GM18502 (cell line): ENCODE results near the gene C1GALT1C1.

Experiments
- ATAC-seq: cut with Tn5 transposase; IDR thresholded peaks from one replicate; pipeline ENCODE4 v1.9.1; 2021; ENCODE audit warnings: mild to moderate bottlenecking; ENCODE audit not compliant: unreplicated experiment, poor library complexity

C1GALT1C1 gene

GRCh38 chrX:120603707-120604360 lies 26.0 kb downstream of the C1GALT1C1 start, which contains the start of gene MCTS1:
MCTS1 (plus strand) TSS chrX:120604101; CDS start chrX:120604237, 136 bp downstream.
- peak; percentile 94 for ATAC-seq

- ATAC-seq, result no peak
Observed at GRCh38 chrX:120585702-120586101, 44.2 kb downstream of the C1GALT1C1 start.
